ENCODE measurements around the gene TNNT1.

TNNT1 gene

DNA sequence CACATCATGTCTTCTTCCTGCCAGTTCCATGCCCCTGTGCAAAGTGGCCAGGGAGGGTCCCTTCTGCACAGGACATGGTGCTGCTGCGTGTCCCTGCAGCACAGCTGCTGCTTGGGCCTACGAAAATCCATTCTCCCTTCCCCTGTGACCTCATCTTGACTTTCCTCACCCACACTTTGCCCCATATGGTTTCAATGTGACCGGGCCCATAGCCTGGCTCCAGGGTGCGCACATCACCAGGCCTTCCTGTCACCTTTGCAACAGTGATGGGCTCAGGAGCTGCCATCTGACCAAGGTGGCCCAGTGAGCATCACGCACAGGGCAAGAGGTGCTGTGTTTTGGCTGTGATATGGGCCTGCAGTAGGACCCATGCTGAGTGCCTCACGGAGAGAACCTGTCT, 42.4 kb downstream of the TNNT1 start:
- DNase-seq = no peak

DNA sequence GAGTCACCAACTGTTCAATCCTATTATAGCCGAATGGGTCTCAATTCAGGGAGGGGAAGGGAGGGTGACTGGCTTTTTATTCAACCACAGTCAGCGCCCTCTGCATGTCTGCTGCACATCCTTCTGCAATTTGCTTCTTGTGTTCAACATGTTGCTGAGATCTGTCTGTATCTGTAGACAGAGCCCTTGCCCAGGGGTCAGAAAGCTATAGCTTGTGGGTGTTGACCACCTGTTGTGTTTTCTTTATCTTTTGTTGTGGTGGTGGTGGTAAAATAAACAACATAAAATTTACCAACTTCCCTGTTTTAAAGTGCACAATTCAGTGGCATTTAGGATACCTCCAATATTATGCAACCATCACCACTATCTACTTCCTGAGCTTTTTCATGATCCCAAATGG, 43.8 kb downstream of the TNNT1 start:
- no peak for DNase-seq

DNA sequence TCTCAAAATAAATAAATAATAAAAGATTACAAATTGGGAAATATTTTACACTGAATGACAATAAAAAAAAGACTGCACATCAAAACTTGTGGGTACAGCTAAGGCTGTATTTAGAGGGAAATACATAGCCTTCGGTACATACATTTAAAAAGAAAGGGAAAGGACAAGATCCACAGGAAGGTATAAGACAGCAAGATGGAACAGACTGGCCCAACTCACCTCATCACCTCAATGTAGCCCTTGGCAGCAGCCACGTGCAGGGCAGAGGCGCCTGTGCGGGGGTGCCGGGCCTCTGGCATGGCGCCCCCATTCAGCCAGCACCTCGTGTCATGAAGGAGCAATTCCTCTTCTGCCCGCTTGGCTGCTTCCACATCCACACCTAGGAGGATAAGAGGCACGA, 45.8 kb downstream of the TNNT1 start:
- DNase-seq = no peak

DNA sequence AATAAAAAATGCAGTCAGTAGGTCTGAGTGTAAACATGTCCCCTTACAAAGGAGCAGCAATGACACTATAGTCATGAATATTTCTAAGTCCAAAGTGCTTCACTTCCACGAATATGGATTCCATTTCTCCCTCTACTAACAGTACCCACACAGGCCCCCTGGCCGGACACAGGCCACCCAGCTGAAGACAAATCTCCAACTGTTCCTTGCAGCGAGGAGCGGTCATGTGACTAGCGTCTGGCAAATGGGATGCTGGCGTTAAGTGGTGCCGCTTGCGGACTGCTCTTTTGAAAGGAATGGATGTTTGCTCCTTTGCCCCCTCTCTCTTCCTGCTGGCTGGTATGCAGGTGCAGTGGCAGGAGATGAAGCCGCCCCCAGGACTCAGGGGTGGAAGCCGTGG, 47.7 kb downstream of the TNNT1 start:
- DNase-seq = no peak

DNA sequence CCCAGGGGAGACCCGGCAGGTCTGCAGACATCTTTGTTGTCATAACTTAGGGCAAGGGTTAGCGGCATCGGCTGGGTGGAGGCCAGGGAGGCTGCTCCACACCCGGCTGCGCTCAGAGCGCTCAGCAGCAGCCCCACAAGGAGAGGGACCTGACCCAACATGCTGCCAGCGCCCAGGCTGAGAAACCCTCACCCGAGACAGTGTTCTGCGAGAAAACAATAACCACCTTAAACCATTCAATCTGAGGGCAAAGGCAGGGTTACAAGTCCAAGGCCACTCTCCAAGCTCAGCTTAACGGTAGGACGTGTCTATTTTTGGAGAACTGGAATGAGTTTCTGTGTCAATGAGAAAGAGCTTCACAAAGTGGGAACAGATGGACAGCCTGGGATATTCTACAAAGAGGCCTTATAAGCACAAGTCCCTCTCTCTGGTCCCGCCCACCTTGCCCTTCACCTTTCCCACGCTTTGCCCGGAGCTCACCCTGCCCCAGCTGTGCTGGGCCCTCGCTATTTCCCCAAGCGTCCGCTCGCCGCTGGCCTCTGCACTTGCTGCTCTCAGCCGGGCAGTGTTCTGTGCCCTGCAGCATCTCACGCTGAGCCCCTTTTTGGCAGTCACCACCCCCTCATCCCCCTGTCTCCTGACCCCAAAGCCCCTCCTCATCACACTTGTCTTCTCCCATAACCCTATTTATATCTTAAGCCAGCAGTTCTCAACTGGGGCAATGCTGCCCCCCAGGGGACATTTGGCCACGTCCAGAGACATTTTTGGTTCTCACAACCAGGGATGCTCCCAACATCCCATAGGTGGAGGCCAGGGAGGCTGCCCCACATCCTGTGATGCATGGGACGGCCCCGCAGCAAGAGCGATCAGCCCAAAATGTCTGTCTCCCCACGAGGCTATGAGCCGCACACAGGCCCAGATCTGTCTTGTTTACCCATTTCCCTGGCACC, 49.2 kb downstream of the TNNT1 start:
- no peak for DNase-seq

DNA sequence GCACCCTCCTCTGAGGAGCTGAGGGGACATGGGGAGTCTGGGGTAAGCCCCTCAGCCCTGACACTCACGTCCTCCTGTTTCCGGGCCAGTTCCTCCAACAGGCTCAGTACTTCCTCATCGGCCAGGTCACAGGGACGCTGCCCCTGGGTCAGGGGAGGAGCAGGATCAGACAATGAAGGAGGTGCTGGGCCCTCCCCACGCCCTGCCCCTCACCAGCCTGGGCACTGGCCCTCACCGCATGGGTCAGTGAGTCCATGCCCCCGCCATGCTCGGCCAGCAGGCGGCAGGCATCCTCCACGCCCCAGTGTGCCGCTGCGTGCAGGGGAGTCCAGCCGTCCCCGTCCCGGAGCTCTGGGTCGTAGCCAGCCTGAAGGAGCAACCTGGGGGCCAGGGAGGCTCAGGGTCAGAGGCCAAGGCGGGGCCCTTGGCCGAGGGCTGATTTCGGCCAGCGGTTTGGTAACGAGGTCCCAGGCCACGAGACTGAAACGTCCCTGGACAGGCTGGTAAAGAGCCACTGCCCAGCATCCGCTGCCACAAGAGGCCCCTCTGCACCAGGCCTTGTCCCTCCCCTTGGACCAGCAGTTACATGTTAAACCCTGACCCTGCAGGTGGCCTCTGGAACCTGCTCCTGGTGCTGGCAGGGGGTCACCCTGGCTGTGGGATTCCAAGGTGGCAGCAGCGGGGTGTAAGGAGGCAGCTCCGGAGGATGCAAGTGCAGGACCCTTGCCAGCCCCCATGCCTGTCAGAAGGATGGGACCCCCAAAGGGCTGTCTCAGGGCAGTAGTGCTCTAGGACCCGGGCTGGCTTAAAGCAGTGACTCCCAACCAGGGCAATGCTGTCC, 50.1 kb downstream of the TNNT1 start:
- no peak for DNase-seq

DNA sequence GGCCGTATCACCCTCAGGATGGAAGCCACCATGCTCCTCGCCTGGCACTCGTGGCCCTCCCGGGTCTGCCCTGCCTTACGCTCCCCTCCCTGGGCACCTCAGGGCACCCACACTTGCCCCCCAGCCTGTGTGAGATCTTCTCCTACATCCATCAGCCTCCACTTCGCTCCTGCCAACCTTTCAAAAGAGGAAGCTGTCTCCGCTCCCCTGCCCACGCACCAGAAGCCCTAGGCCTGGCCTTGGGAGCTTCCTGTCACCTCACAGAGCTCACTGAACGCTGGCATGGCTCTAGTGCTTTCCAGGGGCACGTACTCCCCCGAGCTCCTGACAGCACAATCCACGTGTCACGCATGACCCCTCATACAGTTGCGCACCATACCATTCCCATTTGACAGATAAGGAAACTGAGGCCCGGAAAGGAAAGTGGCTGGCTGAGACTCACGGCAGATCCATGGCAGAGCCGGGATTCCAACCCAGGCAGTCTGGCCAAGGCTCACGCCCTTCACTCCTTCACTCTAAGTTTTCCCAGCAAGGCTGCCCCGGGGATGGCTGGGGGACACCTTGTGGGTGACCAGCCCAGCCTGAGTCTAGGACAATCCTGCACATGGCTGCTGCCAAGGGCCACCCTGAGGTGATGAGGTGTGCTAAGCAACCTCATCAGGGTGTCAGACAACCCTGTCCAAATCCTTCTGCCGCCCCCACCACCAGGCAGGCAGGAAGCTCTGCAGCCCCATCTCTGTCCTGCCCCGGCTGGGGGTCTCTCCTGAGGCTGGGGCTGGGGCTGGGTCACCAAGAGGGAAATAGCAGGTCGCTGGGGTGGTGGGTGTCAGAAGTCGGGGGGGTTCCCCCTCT, 50.9 kb downstream of the TNNT1 start:
- no peak for DNase-seq

DNA sequence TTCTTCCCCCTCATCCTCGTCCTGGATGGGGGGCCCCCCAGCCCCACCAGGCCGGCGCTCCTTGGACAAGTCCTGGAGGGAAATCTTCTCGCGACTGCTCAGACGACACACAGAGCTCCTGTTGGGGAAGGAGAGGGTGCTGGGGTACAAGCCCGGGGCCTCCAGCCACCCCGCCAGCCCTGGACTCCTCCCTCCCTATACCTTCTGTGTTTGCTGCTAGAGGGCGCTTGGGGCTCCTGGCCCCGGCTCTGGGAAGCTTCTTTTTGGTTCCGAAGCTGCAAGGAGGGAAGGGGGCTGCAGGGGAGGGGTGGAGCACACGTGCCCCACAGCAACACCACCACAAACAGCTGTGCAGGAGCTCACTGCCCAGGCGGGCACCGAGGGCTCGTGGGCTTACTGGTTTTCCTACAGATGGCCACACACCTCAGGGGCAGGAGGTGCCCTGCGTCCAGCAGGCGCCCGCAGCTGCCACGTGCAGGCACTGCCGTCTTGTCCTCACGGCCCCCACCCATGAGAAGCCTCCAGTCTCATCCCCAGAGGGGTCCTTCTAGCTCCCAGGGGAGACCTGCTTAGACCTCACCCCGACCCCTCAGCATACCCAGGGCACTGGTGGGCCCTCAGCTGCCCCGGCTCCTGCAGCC, 52.8 kb downstream of the TNNT1 start:
- no peak for DNase-seq

DNA sequence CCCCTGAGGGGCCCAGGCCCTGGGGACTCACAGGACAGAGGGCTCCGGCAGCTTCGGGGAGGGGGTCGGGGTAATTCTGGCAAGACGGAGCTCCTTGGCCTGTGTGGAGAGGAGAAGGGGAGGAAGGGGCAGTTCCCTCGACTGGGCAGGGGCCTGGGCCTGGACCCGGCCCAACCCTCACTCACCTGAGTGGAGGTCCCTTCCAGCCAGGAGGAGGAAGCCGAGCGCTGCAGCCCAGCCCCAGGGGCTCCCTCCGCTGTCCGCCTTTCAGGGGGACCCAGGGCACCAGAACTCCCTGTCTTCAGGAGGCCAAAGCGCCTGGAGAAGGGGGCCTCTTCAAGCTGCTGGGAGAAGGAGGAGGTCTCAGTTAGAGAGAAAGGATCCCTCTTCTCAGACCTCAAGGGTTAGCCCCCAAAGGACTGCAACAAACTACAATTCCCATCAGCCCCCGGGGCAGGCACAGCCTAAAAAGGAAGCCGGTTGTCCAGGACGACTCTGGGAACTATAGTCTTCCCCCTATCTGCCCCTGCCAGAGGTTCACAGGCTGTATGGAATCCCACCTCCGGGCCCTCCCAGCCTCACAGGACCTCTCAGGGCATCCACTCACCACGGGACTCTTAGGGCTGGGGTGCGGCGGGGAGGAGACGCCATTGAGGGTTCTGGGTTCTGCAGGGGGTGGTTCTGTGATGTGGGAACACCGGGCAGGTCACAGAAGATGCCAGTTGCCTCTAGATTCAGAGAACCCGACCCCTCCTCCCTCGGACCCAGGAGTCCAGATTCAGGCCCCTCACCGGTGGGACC, 53.5 kb downstream of the TNNT1 start:
- no peak for DNase-seq

DNA sequence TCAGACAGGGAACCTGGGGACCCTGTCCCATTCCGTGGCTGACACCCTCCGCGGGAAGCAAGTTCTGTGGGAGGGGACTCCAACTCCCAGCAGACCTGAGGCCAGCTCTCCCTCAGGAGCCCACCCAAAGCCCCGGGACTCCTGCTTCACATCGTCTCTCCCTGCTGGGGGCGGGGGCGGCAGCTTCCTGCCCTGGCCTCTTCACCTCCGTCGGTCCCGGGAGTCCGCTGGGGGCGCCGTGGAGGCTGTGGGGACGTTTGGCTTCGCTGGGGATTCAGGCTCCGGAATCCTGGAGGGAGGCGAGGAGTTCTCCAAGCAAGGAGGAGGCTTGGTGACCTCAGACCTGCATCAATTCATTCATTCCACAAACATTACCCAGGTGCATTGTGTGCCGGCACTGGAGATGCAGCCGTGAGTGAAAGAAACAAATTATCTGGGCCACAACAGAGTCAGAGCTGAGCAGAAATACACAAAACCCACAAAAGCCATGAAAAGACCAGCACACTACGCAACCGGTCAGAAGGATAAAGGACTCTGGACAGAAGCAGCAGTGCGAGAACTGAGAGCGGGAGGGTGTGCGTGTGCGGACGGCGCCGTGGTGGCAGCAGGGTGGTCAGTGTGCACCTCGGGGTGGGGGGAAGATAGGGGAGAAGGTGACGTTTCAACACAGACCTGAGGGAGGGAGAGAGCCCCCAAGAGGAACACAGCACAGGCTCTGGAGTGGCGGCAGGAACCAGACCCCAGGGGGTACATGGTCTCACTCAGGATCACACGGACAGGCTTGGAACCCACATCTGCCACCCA, 54.3 kb downstream of the TNNT1 start:
- DNase-seq = no peak

DNA sequence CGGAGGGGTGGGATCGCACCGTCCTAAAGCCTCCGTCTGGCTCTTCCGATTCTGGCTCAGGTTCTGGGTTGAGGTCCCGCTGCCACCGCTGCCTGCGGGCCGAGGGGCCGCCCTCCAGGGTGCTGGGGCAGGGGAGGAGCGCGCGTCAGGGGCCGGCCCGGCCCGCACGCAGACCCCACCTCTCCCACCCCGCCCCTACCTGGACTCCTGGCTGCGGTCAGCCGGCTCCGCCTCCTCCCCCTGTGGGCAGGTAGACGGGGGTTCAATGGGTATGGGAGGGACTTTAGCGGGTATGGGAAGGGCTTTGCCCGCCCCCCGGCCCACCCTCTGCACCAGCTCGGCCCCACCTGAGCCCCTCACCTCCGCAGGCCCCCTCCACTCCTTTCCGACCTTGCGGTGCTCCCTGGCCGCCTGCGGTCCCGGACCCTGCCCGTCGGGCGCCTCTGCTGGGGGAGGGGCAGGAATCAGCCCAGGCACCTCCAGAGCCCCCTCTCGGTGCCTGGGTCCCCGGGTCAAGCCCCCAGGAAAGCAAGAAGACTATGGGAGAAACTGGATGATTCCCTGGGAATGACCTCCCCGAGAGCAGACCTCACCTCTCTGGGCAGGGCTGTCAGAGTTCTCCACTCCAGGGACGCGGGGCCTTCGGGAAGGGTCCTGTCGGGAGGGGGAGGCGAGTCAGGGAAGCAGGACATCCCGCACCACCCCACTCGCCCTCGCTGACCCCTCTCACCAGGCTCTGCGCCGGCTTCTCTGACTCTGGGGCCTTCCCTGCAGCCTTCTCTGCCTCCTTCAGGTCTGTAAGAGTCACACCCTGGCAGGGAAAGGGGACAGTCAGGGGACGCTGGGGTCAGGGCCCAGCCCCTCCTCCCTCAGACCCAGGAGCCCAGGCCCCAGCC, 56.3 kb downstream of the TNNT1 start:
- DNase-seq = no peak

DNA sequence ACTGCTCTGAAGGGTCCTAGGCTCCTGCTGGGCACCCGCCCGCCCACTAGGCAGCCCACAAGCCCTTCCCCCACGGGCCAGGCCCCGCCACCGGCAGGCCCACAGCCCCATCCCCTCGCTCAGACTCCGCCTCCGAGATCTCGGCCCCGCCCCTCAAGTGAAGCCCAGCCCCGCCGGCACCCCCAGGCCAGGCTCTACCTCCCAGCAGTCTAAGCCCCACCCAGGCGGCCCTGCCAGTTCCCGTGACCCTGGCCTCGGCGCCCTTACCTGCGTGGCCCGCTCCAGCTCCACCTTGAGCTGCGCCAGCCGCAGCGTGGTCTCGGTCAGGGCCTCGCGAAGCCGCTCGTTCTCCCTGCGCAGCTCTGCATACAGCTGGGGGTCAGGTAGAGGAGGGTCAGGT, 57.1 kb downstream of the TNNT1 start:
- no peak for DNase-seq

DNA sequence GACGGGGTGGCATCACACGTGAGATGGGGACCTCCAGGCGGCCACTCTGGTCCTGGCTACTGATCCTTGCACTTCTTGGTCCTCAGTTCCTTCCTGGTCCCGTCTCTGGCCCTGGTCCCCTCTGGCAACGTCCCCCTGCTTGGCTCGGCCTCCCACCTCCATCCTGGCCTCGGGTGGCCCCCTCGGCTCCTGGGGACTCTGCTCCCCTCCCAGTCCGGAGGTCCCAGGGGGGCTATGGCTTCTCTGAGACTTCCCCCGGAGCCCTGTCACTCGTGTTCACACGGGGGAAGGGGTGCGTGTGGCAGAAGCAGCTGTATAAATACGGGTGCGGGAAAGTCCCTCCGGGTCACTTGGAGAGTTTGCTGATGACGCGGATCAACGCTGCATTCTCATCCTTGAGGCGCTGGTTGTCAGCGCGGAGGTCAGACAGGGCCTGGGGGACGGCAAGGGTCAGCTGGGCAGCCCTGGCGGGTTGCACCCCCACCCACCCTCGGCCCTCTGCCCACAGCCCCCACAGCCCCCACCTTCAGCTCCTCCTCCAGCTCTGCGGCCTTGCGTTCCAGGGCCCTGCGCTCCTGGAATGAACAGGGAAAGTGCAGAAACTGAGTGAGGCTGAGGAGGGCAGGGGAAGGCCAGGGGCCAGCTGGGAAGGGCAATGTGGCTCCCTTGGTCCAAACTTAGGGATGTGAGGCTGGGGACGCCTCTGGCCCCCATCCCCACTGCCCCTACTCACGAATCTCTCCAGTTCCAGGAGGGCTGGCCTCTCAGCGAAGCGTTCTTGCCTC, 57.7 kb downstream of the TNNT1 start:
- no peak for DNase-seq

DNA sequence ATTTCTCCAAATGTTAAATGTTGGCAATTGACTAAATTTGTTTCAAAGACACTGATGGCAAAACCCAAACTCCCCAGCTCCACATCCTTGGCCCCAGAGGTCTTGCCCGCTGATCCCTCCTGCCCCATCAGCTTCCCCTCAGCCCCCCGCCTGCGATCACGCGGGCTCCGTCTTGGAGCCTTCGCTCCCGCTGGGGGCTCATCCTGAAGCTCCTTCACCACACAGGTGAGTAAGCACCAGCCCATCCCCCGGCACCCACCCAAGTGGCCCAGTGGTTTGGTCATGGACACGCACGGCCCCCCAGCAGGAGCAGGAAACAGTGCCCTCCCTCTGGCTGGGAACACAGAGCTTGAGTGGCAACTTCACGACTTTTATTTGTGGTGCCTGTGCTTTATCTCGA, 58.4 kb downstream of the TNNT1 start:
- DNase-seq = no peak

DNA sequence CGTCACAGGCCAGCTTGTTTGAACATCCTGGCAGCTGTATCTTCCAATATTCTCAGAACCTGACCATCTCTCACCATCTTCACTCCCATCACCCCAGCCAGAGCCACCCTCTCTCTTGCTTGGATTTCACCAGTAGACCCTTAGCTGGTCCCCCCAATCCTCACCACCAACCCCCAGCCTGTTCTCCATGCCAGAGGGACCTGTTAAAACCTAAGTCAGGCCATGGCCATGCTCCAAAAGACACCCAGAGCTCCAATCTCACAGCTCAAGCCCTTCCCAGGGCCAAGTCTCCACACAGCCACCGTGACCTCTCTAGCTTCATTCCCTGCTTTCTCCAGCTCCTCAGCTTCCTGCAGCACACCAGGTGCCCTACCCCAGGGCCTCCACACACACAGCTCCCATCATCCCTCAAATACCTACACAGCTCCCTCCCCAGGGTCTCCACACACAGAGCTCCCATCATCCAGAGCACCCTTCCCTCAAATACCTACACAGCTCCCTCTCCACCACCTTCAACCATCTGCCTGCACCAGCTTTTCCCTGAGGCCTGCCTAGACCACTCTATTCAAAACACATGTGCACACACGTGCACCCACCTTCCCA, 59.6 kb downstream of the TNNT1 start:
- no peak for DNase-seq

DNA sequence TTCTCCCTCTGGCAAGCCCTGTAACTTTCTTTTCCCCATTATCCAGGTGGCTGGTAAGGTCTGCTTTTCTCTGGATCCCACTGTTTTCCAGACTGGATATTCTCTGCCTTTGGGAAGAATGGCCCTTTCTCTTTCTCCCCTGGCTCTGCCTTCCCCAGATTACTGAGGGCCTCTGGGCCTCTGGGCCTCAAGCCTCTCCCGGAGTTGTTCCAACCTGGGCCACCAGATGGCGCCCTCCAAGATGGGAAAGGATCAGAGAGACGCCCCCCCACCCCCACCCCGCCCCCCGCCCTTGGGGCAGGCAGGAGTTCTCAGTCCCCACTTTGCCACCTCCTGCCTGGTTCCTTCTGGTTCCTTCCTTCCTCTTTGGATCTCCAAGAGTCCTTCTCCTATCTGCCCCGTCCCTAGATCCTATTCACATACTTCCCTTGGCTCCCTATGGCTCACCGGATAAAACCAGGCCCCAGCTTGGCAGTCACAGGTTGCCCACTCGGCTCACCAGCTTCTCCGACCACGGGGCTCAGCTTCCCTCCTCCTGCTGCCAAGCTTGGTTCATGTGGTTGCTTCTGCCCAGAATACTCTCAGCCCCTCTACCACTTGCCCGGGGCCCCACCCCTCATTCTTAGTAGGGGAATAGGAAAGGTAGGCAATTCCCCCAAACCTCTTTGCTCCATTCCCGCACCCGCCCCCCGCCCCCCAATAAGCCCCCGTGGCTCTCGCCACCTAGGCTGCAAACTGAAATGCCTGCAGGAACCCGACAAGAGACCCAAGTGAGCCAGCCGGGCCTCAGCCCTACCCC, 60.3 kb downstream of the TNNT1 start:
- DNase-seq = peak; percentile 89 to 90

DNA sequence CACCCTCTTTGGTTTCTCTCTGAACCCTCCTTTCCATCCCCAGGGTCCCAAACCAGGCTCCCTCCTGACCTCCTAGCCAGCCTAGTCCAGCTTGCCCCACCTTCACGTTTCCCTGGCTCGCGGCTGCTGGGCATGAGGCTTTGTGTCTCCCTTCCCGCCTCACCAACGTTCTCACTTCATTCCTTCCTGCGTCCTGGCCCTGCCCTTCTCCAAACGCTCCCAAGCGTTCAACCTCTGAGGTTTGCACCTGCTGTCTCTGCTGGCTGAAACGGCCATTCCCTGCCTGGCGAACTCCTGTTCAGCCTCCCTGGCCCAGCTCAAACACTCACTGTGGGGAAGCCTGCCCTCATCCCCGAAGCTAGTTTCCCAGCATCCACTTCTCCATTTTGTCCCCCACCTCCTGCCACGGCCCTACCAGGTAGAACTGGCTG, 61.0 kb downstream of the TNNT1 start:
- DNase-seq = no peak

DNA sequence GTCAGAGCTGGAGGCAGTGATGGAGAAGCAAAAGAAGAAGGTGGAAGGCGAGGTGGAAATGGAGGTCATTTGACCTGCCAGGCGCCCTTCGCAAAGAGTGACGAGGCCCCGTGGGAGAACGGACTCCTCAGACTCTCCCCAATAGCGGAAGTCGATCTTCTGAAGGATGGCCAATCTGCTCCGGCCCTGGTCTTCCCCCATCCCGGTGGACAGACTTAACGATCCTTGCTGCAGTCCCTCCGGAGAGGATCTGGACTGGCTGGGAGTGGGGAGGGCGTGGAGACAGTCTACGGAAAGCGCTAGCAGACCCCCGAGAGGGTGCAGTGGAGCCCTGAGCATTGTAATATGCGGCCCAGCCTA, 61.5 kb downstream of the TNNT1 start:
- no peak for DNase-seq

All from stimulated activated CD4-positive, alpha-beta T cell treated with anti-CD3 and anti-CD28 coated beads, Interleukin-2, amount 100 ng/mL, for 24 hours (primary cell).